Suppressor macrophage treated with lipopolysaccharide for 4 hours (primary cell): ENCODE results near the gene HES2.
A peak's percentile ranks its signal among the peaks of the same experiment; 100 is the strongest.
"Not testable (repeated sequence)": the region's sequence is repeated elsewhere in the genome, so short reads cannot be mapped to it uniquely, and the experiment has no call there.

Experiments used
- DNase-seq: peaks from one replicate; pipeline ENCODE4 v3.0.0-alpha.2; 2020

Gene HES2

GRCh38 chr1:6416295-6416656 is 3.4 kb downstream of the HES2 start:
- DNase-seq = no peak

GRCh38 chr1:6414881-6415626 is 4.7 kb downstream of the HES2 start:
- peak; percentile 66 for DNase-seq

DNA sequence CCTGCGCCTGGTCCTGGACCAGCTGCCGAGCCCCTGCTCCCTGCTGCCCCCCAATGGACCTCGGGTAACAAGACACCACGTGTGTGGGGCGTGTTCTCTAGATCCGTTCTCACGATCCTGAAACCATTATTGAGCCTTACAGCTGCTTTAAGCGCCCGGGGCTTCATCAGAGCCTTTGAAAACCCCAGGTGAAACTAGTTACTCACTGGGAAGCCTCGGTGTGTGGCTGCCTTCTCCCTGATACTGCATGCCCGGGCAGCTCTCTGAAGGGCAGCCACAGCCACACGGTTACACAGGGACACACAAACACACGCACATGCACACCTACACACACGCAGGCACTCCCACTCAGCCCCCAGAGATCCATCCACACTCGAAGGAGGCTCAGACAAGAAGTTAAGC is 5.3 kb downstream of the HES2 start:
- peak; percentile 26 for DNase-seq

GRCh38 chr1:6412896-6413295 is 6.8 kb downstream of the HES2 start:
- no peak for DNase-seq

DNA sequence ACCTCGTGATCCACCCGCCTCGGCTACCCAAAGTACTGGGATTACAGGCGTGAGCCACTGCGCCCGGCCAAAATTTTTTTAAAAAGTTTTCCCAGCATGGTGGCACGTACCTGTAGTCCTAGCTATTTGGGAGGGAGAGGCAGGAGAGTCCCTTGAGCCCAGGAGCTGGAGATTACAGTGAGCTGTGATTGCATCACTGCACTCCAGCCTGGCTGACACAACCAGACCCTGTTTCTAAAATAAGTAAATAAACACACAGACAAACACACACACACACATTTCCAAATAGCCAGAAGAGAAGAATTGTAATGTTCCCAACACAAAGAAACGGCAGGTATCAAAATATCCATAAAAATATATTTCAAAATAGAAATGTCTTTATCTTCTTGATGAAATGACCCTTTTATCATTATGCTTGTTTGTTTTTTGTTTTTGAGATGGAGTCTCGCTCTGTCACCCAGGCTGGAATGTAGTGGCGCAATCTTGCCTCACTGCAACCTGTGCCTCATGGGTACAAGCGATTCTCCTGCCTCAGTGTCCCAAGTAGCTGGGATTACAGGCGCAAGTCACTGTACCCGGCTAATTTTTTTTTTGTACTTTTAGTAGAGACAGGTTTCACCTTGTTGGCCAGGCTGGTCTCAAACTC is 9.3 kb downstream of the HES2 start:
- no peak for DNase-seq

GRCh38 chr1:6409733-6410132 is 10.0 kb downstream of the HES2 start:
- DNase-seq = no peak

- DNase-seq = no peak
Measured at GRCh38 chr1:6409053-6409452, 10.7 kb downstream of the HES2 start.

DNA sequence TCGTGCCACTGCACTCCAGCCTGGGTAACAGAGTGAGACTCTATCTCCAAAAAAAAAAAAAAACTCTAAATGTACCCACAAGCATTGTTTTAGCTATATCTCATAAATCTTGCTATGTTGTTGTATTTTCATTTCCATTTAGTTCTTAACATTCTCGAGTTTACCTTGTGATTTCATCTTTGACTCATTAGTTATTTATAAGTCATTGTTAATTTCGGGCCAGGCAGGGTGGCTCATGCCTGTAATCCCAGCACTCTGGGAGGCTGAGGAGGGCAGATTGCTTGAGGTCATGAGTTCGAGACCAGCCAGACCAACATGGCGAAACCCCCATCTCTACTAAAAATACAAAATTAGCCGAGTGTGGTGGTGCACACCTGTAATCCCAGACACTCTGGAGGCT is 11.7 kb downstream of the HES2 start:
- DNase-seq = no peak

DNA sequence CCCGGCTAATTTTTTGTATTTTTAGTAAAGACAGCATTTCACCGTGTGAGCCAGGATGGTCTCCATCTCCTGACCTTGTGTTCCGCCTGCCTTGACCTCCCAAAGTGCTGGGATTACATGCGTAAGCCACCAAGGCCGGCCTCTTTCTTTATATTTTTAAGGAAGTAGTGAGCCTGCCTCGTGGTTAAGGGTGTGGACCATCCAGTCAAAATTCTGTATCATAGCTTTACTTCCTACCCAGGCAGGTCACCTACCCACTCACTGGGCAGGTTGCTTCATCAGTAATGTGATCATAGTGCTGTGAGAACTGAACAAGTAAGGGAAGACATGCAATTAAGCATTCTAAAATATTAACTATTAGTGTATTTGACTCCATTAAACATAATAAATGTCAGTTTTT is 18.0 kb downstream of the HES2 start:
- peak; percentile 77 for DNase-seq

- no peak for DNase-seq
Measured at GRCh38 chr1:6399294-6399693, 20.4 kb downstream of the HES2 start.

- no peak for DNase-seq
Measured at GRCh38 chr1:6397844-6398441, 21.8 kb downstream of the HES2 start.

GRCh38 chr1:6396998-6397397 is 22.7 kb downstream of the HES2 start:
- no peak for DNase-seq

DNA sequence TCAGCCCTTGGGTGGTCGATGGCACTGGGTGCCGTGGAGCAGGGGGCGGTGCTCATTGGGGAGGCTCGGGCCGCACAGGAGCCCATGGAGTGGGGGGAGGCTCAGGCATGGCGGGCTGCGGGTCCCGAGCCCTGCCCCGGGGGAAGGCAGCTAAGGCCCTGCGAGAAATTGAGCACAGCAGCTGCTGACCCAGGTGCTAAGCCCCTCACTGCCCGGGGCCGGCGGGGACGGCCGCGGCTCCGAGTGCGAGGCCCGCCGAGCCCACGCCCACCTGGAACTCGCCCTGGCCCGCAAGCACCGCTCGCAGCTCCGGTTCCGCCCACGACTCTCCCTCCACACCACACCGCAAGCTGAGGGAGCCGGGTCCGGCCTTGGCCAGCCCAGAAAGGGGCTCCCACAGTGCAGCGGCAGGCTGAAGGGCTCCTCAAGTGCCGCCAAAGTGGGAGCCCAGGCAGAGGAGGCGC is 23.9 kb downstream of the HES2 start:
- DNase-seq = not testable (repeated sequence)

DNA sequence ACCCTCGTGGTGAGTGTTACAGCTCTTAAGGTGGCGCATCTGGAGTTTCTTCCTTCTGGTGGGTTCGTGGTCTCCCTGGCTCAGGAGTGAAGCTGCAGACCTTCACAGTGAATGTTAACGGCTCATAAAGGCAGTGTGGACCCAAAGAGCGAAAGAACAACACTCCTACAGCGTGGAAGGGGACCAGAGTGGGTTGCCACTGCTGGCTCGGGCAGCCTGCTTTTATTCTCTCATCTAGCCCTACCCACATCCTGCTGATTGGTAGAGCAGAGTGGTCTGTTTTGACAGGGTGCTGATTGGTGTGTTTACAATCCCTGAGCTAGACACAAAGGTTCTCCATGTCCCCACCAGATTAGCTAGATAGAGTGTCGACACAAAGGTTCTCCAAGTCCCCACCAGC is 24.6 kb downstream of the HES2 start:
- not testable (repeated sequence) for DNase-seq

GRCh38 chr1:6393400-6394187 is 26.1 kb downstream of the HES2 start, which contains the start of gene ACOT7:
ACOT7 (minus strand) TSS chr1:6393767; CDS start chr1:6393399, 368 bp downstream.
- peak; percentile 92 for DNase-seq

GRCh38 chr1:6392809-6393399 is 26.8 kb downstream of the HES2 start:
- peak; percentile 29 for DNase-seq

- DNase-seq = no peak
Measured at GRCh38 chr1:6391951-6392808, 27.5 kb downstream of the HES2 start.

DNA sequence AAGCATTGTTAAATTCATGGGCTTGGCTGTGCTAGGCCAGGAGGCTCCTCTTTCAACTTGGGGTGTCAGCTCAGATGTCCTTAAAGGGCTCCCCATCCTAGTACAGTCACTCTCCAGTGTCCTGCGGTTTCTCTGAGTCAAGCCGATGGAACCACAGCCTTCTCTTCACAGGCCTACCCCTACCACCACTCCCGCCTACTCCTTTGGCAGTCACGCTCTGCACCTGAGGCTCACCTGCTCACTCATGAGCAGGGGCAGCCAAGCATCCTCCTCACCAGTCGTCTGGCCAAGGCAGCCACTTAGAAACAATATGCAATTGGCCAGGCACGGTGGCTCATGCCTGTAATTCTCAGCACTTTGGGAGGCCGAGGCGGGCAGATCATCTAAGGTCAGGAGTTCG is 29.7 kb downstream of the HES2 start:
- DNase-seq = no peak

GRCh38 chr1:6386371-6386949 is 33.3 kb downstream of the HES2 start:
- no peak for DNase-seq

DNA sequence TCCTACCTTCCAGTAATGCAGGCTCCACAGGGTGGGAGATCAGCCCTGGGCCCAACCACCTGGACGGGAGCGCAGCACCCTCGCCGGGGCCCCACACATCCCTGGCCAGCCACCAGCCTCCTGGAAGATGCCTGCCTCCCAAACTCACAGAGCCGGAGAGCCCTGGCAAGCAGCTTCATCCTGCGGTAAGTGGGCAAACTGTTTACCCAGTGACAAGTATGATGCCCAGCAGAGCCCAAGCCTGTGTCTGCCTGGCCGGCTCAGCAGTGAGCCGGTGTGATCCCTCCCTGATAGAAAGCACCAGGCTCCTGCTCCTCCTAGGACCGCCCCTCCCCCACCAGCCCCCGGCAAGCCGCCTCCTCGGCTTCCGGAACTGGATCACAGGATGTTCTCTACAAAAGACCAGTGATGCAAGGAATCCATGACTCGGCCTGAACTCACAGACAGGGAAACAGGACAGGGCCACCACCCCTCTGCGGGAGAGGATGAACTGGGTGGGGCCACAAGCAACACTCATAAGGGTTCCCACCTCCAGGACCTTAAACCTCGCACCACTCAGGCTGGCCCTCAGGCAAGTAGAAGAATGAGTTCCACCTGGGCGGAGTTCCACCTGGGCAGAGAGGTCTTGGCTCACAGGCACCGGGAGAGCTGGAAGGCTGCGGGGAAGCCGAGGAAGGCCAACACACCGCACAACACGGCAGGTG is 34.1 kb downstream of the HES2 start:
- DNase-seq = peak; percentile 7

DNA sequence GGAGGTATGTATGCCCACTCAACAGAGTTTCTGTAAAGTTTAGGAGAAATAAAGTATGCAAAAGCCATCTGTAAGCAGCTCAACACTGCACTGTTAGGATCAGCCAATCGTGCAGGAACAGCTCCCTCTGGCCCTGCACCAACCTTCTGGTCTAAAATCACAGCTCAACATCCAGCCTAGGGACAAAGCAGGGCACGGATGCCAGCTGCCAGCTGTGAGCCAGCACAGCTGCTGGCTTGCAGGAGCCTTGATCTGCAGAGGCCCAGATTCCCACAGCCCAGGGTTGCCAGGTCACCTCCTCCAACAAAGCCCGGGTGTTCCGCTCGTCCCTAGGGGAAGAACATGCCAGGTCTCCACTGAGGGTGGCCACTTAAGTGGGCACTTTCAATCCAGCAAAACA is 34.8 kb downstream of the HES2 start:
- no peak for DNase-seq
